Endothelial cell of umbilical vein (primary cell): ENCODE data around the gene CGB3.

Experiments
- EZH2 ChIP-seq: IDR thresholded peaks from 2 replicates; pipeline ENCODE4 v1.6.1; 2012; ENCODE audit warnings: borderline replicate concordance, low read depth, mild to moderate bottlenecking, moderate library complexity, low read length, inconsistent platforms; ENCODE audit not compliant: severe bottlenecking
- FOS ChIP-seq: IDR thresholded peaks from 2 replicates; pipeline ENCODE4 v1.6.1; 2011; ENCODE audit warnings: mild to moderate bottlenecking, low read length, moderate library complexity, borderline replicate concordance; ENCODE audit not compliant: insufficient read depth
- GATA2 ChIP-seq: IDR thresholded peaks from 2 replicates; pipeline ENCODE4 v1.7.0; 2011; ENCODE audit warnings: low read depth, mild to moderate bottlenecking, moderate library complexity, mixed read lengths, low read length; ENCODE audit not compliant: insufficient read length, insufficient read depth
- JUN ChIP-seq: IDR thresholded peaks from 2 replicates; pipeline ENCODE4 v1.6.1; 2011; ENCODE audit warnings: borderline replicate concordance, low read depth; ENCODE audit not compliant: insufficient read length, insufficient read depth
- MYC ChIP-seq: IDR thresholded peaks from one replicate; pipeline ENCODE4 v1.6.1; 2011; ENCODE audit warnings: mild to moderate bottlenecking, low read depth, low read length
- POLR2A ChIP-seq: IDR thresholded peaks from 2 replicates; pipeline ENCODE4 v1.6.1; 2012; ENCODE audit warnings: low read depth, mild to moderate bottlenecking, control low read depth, low read length
- POLR2AphosphoS5 ChIP-seq: IDR thresholded peaks from 2 replicates; pipeline ENCODE4 v1.6.1; 2012; ENCODE audit warnings: low read depth, mild to moderate bottlenecking, control low read depth, low read length, moderate library complexity; ENCODE audit not compliant: insufficient read depth
- TF ChIP-seq, protein P1 (sequence below), 2 donors: IDR thresholded peaks; 1 replicate in 1 of 2; 2 replicates in 1 of 2; pipeline ENCODE4 v1.5.1; 2011; ENCODE audit warnings: low read length in 2 of 2, mild to moderate bottlenecking in 2 of 2, moderate library complexity in 2 of 2, control low read depth in 1 of 2, inconsistent platforms in 1 of 2, low read depth in 1 of 2; ENCODE audit not compliant: insufficient read depth in 1 of 2; ENCODE audit errors: extremely low read depth in 1 of 2
- TF ChIP-seq, protein P2 (sequence below): IDR thresholded peaks from 2 replicates; pipeline ENCODE4 v1.6.1; 2011; ENCODE audit not compliant: insufficient read depth, insufficient read length

DNA sequence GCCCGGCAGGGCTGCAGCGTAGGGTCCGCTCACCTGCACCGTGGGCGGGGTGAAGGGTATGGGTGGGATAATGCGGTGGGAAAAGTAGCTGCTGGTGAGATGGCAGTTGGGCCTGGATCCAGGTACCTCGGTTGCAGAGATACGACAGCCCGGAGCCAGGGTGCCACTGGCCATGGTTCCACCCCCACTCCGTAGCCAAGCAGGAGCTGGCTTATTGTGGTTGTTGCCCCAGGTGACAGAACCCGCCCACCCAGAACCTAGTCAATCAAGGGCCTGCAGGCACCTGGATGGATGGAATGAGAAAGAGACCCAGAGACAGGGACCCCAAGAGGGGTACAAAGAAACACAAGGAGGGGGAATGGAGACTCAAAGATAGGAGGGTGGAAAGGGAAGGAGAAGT, 3.8 kb downstream of the CGB3 start:
- TF ChIP-seq POLR2A (no peak), JUN (no peak), MYC (no peak), POLR2AphosphoS5 (no peak), EZH2 (no peak), GATA2 (no peak), FOS (no peak)
- TF ChIP-seq, protein P1, sequence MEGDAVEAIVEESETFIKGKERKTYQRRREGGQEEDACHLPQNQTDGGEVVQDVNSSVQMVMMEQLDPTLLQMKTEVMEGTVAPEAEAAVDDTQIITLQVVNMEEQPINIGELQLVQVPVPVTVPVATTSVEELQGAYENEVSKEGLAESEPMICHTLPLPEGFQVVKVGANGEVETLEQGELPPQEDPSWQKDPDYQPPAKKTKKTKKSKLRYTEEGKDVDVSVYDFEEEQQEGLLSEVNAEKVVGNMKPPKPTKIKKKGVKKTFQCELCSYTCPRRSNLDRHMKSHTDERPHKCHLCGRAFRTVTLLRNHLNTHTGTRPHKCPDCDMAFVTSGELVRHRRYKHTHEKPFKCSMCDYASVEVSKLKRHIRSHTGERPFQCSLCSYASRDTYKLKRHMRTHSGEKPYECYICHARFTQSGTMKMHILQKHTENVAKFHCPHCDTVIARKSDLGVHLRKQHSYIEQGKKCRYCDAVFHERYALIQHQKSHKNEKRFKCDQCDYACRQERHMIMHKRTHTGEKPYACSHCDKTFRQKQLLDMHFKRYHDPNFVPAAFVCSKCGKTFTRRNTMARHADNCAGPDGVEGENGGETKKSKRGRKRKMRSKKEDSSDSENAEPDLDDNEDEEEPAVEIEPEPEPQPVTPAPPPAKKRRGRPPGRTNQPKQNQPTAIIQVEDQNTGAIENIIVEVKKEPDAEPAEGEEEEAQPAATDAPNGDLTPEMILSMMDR (IDR thresholded peaks at IDR 0.05; ENCODE audit: extremely low read depth in 1 of 2, insufficient read depth in 1 of 2, low read depth in 1 of 2, low read length in 2 of 2), result no peak
- TF ChIP-seq, protein P2, sequence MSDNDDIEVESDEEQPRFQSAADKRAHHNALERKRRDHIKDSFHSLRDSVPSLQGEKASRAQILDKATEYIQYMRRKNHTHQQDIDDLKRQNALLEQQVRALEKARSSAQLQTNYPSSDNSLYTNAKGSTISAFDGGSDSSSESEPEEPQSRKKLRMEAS, result no peak
